HCT116 (cell line): ENCODE data around the gene SLBP. TPM values are rescaled to one million over a fixed set of nuclear protein-coding genes. Genes with fewer than 3 reads are reported as not detected.

ENCODE experiments used
- ATAC-seq: fragments of 200-7000 bp; cut with Tn5 transposase; 2 replicates; pipeline ENCODE4 v1.9.1; 2020; ENCODE audit warnings: mild to moderate bottlenecking, moderate library complexity
- BruUV-seq: library from RNA; stranded (reverse); fragments of 400-500 nt; replicated peaks from 2 replicates; lab custom pipeline; 2021; lab: Mats Ljungman, UMichigan
- CTCF ChIA-PET: fragments of 300-600 bp; sonication (Branson Sonifier 250); formaldehyde crosslinking; loops from one replicate; lab custom pipeline; 2021; ENCODE audit warnings: antibody characterized with exemption; lab: Charles Lee
- POLR2A ChIA-PET: fragments of 300-600, 350-600 bp; sonication (Branson Sonifier 250); formaldehyde crosslinking; loops from one replicate; lab custom pipeline; 2021; ENCODE audit warnings: antibody characterized with exemption; lab: Charles Lee
- RAD21 ChIA-PET, 2 experiments: fragments of 300-600 bp; sonication (Branson Sonifier 250); formaldehyde crosslinking; loops; one replicate each; lab custom pipeline; 2023; ENCODE audit warnings: low total read pairs in 2 of 2; ENCODE audit not compliant: uncharacterized antibody in 2 of 2, unreplicated experiment in 2 of 2, low non-redundant PET in 1 of 2; lab: Charles Lee
- DNase-seq: peaks from one replicate; pipeline ENCODE4 v3.0.0-alpha.2; 2010; ENCODE audit warnings: low read depth, low spot score
- H2AFZ ChIP-seq: fragments of 200-600 bp; shearing (Covaris generic), sonication (generic); 2 replicates; pipeline ENCODE4 v1.6.1; 2017; ENCODE audit warnings: low read depth, mixed run types, mixed read lengths, antibody characterized with exemption, low read length; ENCODE audit not compliant: poor library complexity, severe bottlenecking
- H3K27ac ChIP-seq: 2 replicates; pipeline ENCODE4 v1.5.1; 2012; ENCODE audit warnings: low read depth, low read length
- H3K27me3 ChIP-seq: fragments of 200-600 bp; sonication (generic); 2 replicates; pipeline ENCODE4 v1.6.1; 2016; ENCODE audit warnings: mixed run types, low read length, mixed read lengths; ENCODE audit not compliant: insufficient read depth
- H3K36me3 ChIP-seq, 2 experiments: fragments of 200-500 bp in 1 of 2; fragments of 200-600 bp in 1 of 2; sonication (Bioruptor generic) in 1 of 2; sonication (generic) in 1 of 2; 2 replicates each; pipeline versions ENCODE4 v1.5.1 to v1.6.1; 2014 to 2016; ENCODE audit warnings: low read length in 2 of 2, inconsistent platforms in 1 of 2, mixed read lengths in 1 of 2, mixed run types in 1 of 2; ENCODE audit not compliant: insufficient read depth in 2 of 2, control insufficient read depth in 1 of 2
- H3K4me1 ChIP-seq, 2 experiments: fragments of 200-600 bp in 1 of 2; sonication (generic) in 1 of 2; 2 replicates each; pipeline versions ENCODE4 v1.5.1 to v1.6.1; 2012 to 2017; ENCODE audit warnings: low read length in 2 of 2, inconsistent platforms in 1 of 2, mild to moderate bottlenecking in 1 of 2, mixed read lengths in 1 of 2, mixed run types in 1 of 2, moderate library complexity in 1 of 2; ENCODE audit not compliant: insufficient read depth in 2 of 2, control insufficient read depth in 1 of 2
- H3K4me2 ChIP-seq: fragments of 200-600 bp; sonication (generic); 2 replicates; pipeline ENCODE4 v1.6.1; 2017; ENCODE audit warnings: mixed run types, low read length, mixed read lengths
- H3K4me3 ChIP-seq, 2 experiments: fragments of 200-600 bp in 1 of 2; sonication (generic) in 1 of 2; replicated peaks in 1 of 2; 2 replicates each; pipeline ENCODE4 v1.5.1; 2011 to 2016; ENCODE audit warnings: low read length in 2 of 2, control low read depth in 1 of 2, low read depth in 1 of 2, mild to moderate bottlenecking in 1 of 2, mixed read lengths in 1 of 2, mixed run types in 1 of 2
- H3K79me2 ChIP-seq: fragments of 200-600 bp; sonication (generic); 2 replicates; pipeline ENCODE4 v1.6.1; 2017; ENCODE audit warnings: mild to moderate bottlenecking, mixed run types, low read length, moderate library complexity, mixed read lengths; ENCODE audit not compliant: insufficient read depth
- H3K9ac ChIP-seq: fragments of 200-600 bp; sonication (generic); 2 replicates; pipeline ENCODE4 v1.6.1; 2016; ENCODE audit warnings: low read length, mixed read lengths
- H3K9me2 ChIP-seq: fragments of 200-600 bp; sonication (generic), shearing (Covaris generic); 2 replicates; pipeline ENCODE4 v1.6.1; 2017; ENCODE audit warnings: mixed run types, mild to moderate bottlenecking, moderate library complexity; ENCODE audit not compliant: insufficient read depth
- H3K9me3 ChIP-seq, 2 experiments: fragments of 200-500 bp in 1 of 2; fragments of 200-600 bp in 1 of 2; sonication (Bioruptor generic) in 1 of 2; sonication (generic) in 1 of 2; 2 replicates each; pipeline ENCODE4 v1.6.1; 2014 to 2017; ENCODE audit warnings: low read length in 2 of 2, mixed read lengths in 2 of 2, inconsistent platforms in 1 of 2, low read depth in 1 of 2, mild to moderate bottlenecking in 1 of 2, mixed run types in 1 of 2, moderate library complexity in 1 of 2; ENCODE audit not compliant: control insufficient read depth in 1 of 2, insufficient read depth in 1 of 2
- H4K20me1 ChIP-seq: fragments of 200-600 bp; sonication (generic), shearing (Covaris generic); 2 replicates; pipeline ENCODE4 v1.6.1; 2017; ENCODE audit warnings: mixed run types, mild to moderate bottlenecking, moderate library complexity; ENCODE audit not compliant: insufficient read depth
- CBX3 ChIP-seq: IDR thresholded peaks from 2 replicates; pipeline ENCODE4 v1.6.1; 2012; ENCODE audit warnings: low read depth
- CEBPB ChIP-seq: IDR thresholded peaks from 2 replicates; pipeline ENCODE4 v1.6.1; 2012; ENCODE audit warnings: low read depth
- ELF1 ChIP-seq: IDR thresholded peaks from 2 replicates; pipeline ENCODE4 v1.6.1; 2012; ENCODE audit warnings: low read depth, borderline replicate concordance
- EZH2 ChIP-seq: fragments of 200-600 bp; sonication (generic); IDR thresholded peaks from 2 replicates; pipeline ENCODE4 v1.6.1; 2017; ENCODE audit warnings: antibody characterized with exemption, mixed run types
- EZH2phosphoT487 ChIP-seq: fragments of 200-600 bp; IDR thresholded peaks from 2 replicates; pipeline ENCODE4 v1.6.1; 2018; ENCODE audit warnings: antibody characterized with exemption, borderline replicate concordance
- FOSL1 ChIP-seq: IDR thresholded peaks from 2 replicates; pipeline ENCODE4 v1.6.1; 2012; ENCODE audit warnings: low read depth
- POLR2A ChIP-seq: IDR thresholded peaks from 2 replicates; pipeline ENCODE4 v1.7.0; 2011; ENCODE audit warnings: borderline replicate concordance; ENCODE audit not compliant: insufficient read depth, insufficient read length; ENCODE audit errors: extremely low read depth
- POLR2AphosphoS5 ChIP-seq: IDR thresholded peaks from 2 replicates; pipeline ENCODE4 v1.6.1; 2011; ENCODE audit warnings: mild to moderate bottlenecking, low read depth, low read length, moderate library complexity
- RAD21 ChIP-seq: IDR thresholded peaks from 2 replicates; pipeline ENCODE4 v1.6.1; 2012; ENCODE audit warnings: low read depth, mild to moderate bottlenecking
- SIN3A ChIP-seq: IDR thresholded peaks from 2 replicates; pipeline ENCODE4 v1.6.1; 2012; ENCODE audit warnings: low read depth
- SP1 ChIP-seq: IDR thresholded peaks from 2 replicates; pipeline ENCODE4 v1.6.1; 2012; ENCODE audit warnings: low read depth
- YY1 ChIP-seq: IDR thresholded peaks from 2 replicates; pipeline ENCODE4 v1.6.1; 2011; ENCODE audit warnings: low read length, low read depth, moderate library complexity, mild to moderate bottlenecking; ENCODE audit not compliant: insufficient replicate concordance; ENCODE audit errors: extremely low read depth
- ZFX ChIP-seq: fragments of 450-650 bp; IDR thresholded peaks from 2 replicates; pipeline ENCODE4 v1.6.1; 2017
- intact Hi-C: fragments of 100-400 bp; cut with micrococcal nuclease; formaldehyde crosslinking; loops from 2 replicates; pipeline ENCODE4 v1.10.0; 2022
- total RNA-seq: library from RNA; stranded (reverse); gene quantifications from one replicate; pipeline ENCODE4 v1.2.1, GENCODE V29; 2021; ENCODE audit not compliant: unreplicated experiment
- TF ChIP-seq, protein P1 (sequence below), 3 experiments: fragments of 200-600 bp in 1 of 3; sonication (generic) in 1 of 3; IDR thresholded peaks in 2 of 3; conservative IDR thresholded peaks in 1 of 3; 2 replicates each; pipeline ENCODE4 v1.5.1; 2012 to 2017; ENCODE audit warnings: low read depth in 2 of 3, low read length in 2 of 3, antibody characterized with exemption in 1 of 3, borderline replicate concordance in 1 of 3, control low read depth in 1 of 3, mild to moderate bottlenecking in 1 of 3, mixed read lengths in 1 of 3, mixed run types in 1 of 3, moderate library complexity in 1 of 3; ENCODE audit not compliant: insufficient read depth in 1 of 3
- TF ChIP-seq, protein P2 (sequence below): IDR thresholded peaks from 2 replicates; pipeline ENCODE4 v1.6.1; 2011; ENCODE audit warnings: mild to moderate bottlenecking, low read length, moderate library complexity; ENCODE audit not compliant: insufficient replicate concordance; ENCODE audit errors: extremely low read depth

SLBP gene
- total RNA-seq, 1 experiment from 2014 or later = 101 TPM

DNA sequence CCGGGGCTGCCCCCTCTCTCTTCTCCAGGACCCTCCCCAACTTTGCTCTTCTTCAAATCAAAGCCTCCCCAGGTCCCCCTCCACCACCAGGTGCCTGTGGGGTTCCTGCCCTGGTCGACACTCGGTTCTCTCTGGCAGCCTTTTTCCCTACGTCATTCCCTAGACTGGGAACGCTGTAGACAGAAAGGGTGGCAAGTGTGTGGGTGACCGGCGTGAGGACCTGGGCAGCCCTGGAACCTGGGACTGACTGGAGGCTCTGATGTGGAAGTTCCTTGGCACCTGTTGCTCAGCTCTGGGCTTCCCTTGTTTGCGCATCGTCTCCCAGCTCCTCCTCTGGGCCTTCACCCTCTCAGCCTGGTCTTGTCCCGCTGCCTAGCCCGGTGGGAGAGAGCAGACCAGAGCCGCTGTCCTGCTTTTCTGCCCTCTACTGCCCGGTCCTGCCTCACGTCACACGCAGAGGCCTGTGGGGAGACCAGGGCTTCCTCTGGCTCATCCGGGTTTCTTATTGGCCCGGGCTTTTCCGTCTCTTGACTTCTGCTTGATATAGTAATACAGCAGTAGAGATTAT lies 10.5 kb upstream of the SLBP start:
- H3K27me3 ChIP-seq = no peaks in the 10 kb centered on the region
- H3K4me1 ChIP-seq = peaks cover 19 to 43% of the 10 kb centered on the region in 2 experiments
- CTCF ChIA-PET = interaction anchor here (2.7 kb wide), 1 partner anchor 29 kb away, joined by 15 read pairs; no protein-coding TSS in a partner anchor
- intact Hi-C loops = no loop called here
- ATAC-seq = no peak
- H3K36me3 ChIP-seq = peaks cover 8 to 45% of the 10 kb centered on the region in 2 experiments; a peak in 2 of 4 replicates
- H4K20me1 ChIP-seq = no peaks in the 10 kb centered on the region; the same call in 1 of the 2 replicates
- peak overlapping the region; percentile 98 for H3K9ac ChIP-seq
- H3K9me3 ChIP-seq = no peaks in the 10 kb centered on the region
- peak overlapping the region; percentile 94 to 96 for H3K4me3 ChIP-seq
- H3K9me2 ChIP-seq = no peaks in the 10 kb centered on the region
- no peak for DNase-seq
- H3K79me2 ChIP-seq = peaks cover 91% of the 10 kb centered on the region
- H3K4me2 ChIP-seq = peak overlapping the region; percentile 94
- H2AFZ ChIP-seq = no peak overlapping the region
- POLR2A ChIA-PET = interaction anchor here (1.0 kb wide), 1 partner anchor 10 kb away, joined by 3 read pairs; the partner anchor contains the start of gene SLBP
- TF ChIP-seq YY1 (no peak), SP1 (no peak), EZH2phosphoT487 (no peak), CBX3 (no peak), FOSL1 (no peak), CEBPB (no peak), POLR2AphosphoS5 (no peak), SIN3A (no peak), ZFX (no peak), ELF1 (no peak), POLR2A (no peak), EZH2 (no peak), RAD21 (no peak)
- TF ChIP-seq, protein P1, sequence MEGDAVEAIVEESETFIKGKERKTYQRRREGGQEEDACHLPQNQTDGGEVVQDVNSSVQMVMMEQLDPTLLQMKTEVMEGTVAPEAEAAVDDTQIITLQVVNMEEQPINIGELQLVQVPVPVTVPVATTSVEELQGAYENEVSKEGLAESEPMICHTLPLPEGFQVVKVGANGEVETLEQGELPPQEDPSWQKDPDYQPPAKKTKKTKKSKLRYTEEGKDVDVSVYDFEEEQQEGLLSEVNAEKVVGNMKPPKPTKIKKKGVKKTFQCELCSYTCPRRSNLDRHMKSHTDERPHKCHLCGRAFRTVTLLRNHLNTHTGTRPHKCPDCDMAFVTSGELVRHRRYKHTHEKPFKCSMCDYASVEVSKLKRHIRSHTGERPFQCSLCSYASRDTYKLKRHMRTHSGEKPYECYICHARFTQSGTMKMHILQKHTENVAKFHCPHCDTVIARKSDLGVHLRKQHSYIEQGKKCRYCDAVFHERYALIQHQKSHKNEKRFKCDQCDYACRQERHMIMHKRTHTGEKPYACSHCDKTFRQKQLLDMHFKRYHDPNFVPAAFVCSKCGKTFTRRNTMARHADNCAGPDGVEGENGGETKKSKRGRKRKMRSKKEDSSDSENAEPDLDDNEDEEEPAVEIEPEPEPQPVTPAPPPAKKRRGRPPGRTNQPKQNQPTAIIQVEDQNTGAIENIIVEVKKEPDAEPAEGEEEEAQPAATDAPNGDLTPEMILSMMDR (IDR thresholded peaks at IDR 0.05 in 2 of 3, conservative IDR thresholded peaks at IDR 0.05 in 1 of 3; ENCODE audit: borderline replicate concordance in 1 of 3, insufficient read depth in 1 of 3, low read depth in 2 of 3, low read length in 2 of 3) = no peak
- TF ChIP-seq, protein P2, sequence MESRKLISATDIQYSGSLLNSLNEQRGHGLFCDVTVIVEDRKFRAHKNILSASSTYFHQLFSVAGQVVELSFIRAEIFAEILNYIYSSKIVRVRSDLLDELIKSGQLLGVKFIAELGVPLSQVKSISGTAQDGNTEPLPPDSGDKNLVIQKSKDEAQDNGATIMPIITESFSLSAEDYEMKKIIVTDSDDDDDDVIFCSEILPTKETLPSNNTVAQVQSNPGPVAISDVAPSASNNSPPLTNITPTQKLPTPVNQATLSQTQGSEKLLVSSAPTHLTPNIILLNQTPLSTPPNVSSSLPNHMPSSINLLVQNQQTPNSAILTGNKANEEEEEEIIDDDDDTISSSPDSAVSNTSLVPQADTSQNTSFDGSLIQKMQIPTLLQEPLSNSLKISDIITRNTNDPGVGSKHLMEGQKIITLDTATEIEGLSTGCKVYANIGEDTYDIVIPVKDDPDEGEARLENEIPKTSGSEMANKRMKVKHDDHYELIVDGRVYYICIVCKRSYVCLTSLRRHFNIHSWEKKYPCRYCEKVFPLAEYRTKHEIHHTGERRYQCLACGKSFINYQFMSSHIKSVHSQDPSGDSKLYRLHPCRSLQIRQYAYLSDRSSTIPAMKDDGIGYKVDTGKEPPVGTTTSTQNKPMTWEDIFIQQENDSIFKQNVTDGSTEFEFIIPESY = no peak
- BruUV-seq = no TSS peak
- RAD21 ChIA-PET = no interaction called here
- peak overlapping the region; percentile 87 for H3K27ac ChIP-seq
